DOHH2 (cell line): ENCODE measurements around the gene QRFP.

Source experiments
- H3F3A ChIP-seq: fragments of 200-600 bp; sonication (generic), shearing (Covaris generic); 2 replicates; pipeline ENCODE4 v1.6.0; 2016; ENCODE audit warnings: antibody characterized with exemption, mild to moderate bottlenecking; ENCODE audit not compliant: control insufficient read depth, insufficient read depth
- H3K27ac ChIP-seq: fragments of 200-600 bp; sonication (generic); 2 replicates; pipeline ENCODE4 v1.5.1; 2014; ENCODE audit warnings: low read depth, mild to moderate bottlenecking, low read length, moderate library complexity
- H3K27me3 ChIP-seq: fragments of 200-600 bp; sonication (generic); 2 replicates; pipeline ENCODE4 v1.6.1; 2014; ENCODE audit warnings: mild to moderate bottlenecking, low read length, mixed read lengths; ENCODE audit not compliant: control insufficient read depth
- H3K36me3 ChIP-seq: fragments of 200-600 bp; sonication (generic); 2 replicates; pipeline ENCODE4 v1.6.1; 2014; ENCODE audit warnings: mild to moderate bottlenecking, low read length, moderate library complexity, mixed read lengths; ENCODE audit not compliant: control insufficient read depth
- H3K4me1 ChIP-seq: fragments of 200-600 bp; sonication (generic); 2 replicates; pipeline ENCODE4 v1.6.1; 2014; ENCODE audit warnings: mild to moderate bottlenecking, low read length, mixed read lengths; ENCODE audit not compliant: control insufficient read depth
- H3K4me2 ChIP-seq: fragments of 200-600 bp; sonication (generic); 2 replicates; pipeline ENCODE4 v1.6.0; 2014; ENCODE audit warnings: mild to moderate bottlenecking, low read length, moderate library complexity
- H3K4me3 ChIP-seq: fragments of 200-600 bp; sonication (generic); 2 replicates; pipeline ENCODE4 v1.5.1; 2014; ENCODE audit warnings: mild to moderate bottlenecking, low read length, mixed read lengths
- H3K79me2 ChIP-seq: fragments of 200-600 bp; sonication (generic); 2 replicates; pipeline ENCODE4 v1.6.1; 2014; ENCODE audit warnings: mild to moderate bottlenecking, low read length, mixed read lengths; ENCODE audit not compliant: control insufficient read depth
- H3K9me2 ChIP-seq: fragments of 200-600 bp; sonication (generic); replicated peaks from 2 replicates; pipeline ENCODE4 v1.6.1; 2014; ENCODE audit warnings: mild to moderate bottlenecking, low read length, mixed read lengths; ENCODE audit not compliant: control insufficient read depth
- H3K9me3 ChIP-seq: fragments of 200-600 bp; sonication (generic); 2 replicates; pipeline ENCODE4 v1.6.1; 2014; ENCODE audit warnings: antibody characterized with exemption, low read length, mixed read lengths; ENCODE audit not compliant: control insufficient read depth, insufficient read depth
- H4K20me1 ChIP-seq: fragments of 200-600 bp; sonication (generic); 2 replicates; pipeline ENCODE4 v1.6.0; 2014; ENCODE audit warnings: low read depth, mild to moderate bottlenecking, antibody characterized with exemption, low read length, moderate library complexity; ENCODE audit not compliant: control insufficient read depth, insufficient read depth
- CTCF ChIP-seq: fragments of 200-600 bp; sonication (generic); IDR thresholded peaks from one replicate; pipeline ENCODE4 v1.5.1; 2014; ENCODE audit warnings: antibody characterized with exemption, mild to moderate bottlenecking, low read depth, low read length; ENCODE audit not compliant: poor library complexity, severe bottlenecking
- EZH2phosphoT487 ChIP-seq: fragments of 200-600 bp; sonication (generic); IDR thresholded peaks from 2 replicates; pipeline ENCODE4 v1.6.1; 2017; ENCODE audit warnings: borderline replicate concordance, mild to moderate bottlenecking, antibody characterized with exemption, low read length, moderate library complexity, mixed read lengths

Gene QRFP

GRCh38 chr9:130922893-130923610, 26.4 kb upstream of the QRFP start:
- H3K27me3 ChIP-seq: no peaks in the 10 kb centered on the region; the same call in 1 of the 2 replicates
- no peaks in the 10 kb centered on the region for H3K9me3 ChIP-seq
- H3K27ac ChIP-seq: no peak overlapping the region
- TF ChIP-seq EZH2phosphoT487: no peak
- TF ChIP-seq CTCF: no peak
- peaks cover 21% of the 10 kb centered on the region for H3K4me1 ChIP-seq
- no peaks in the 10 kb centered on the region for H4K20me1 ChIP-seq
- no peaks in the 10 kb centered on the region for H3K79me2 ChIP-seq
- H3K4me2 ChIP-seq: no peak overlapping the region
- H3K36me3 ChIP-seq: no peaks in the 10 kb centered on the region
- H3K4me3 ChIP-seq: no peak overlapping the region
- no peaks in the 10 kb centered on the region for H3F3A ChIP-seq
- H3K9me2 ChIP-seq: no peaks in the 10 kb centered on the region

- no peaks in the 10 kb centered on the region for H3F3A ChIP-seq
- TF ChIP-seq EZH2phosphoT487: no peak
- no peak for TF ChIP-seq CTCF
- H3K4me2 ChIP-seq: no peak overlapping the region
- H3K9me3 ChIP-seq: no peaks in the 10 kb centered on the region
- H3K9me2 ChIP-seq: no peaks in the 10 kb centered on the region
- H3K36me3 ChIP-seq: no peaks in the 10 kb centered on the region
- H3K27me3 ChIP-seq: no peaks in the 10 kb centered on the region; the same call in 1 of the 2 replicates
- no peak overlapping the region for H3K4me3 ChIP-seq
- H3K4me1 ChIP-seq: peaks cover 12% of the 10 kb centered on the region
- no peaks in the 10 kb centered on the region for H3K79me2 ChIP-seq
- no peak overlapping the region for H3K27ac ChIP-seq
- H4K20me1 ChIP-seq: no peaks in the 10 kb centered on the region
These were observed 25.6 kb upstream of the QRFP start for GRCh38 chr9:130921989-130922892.

- H4K20me1 ChIP-seq: no peaks in the 10 kb centered on the region
- H3K27me3 ChIP-seq: no peaks in the 10 kb centered on the region; the same call in 1 of the 2 replicates
These were observed 24.8 kb upstream of the QRFP start for GRCh38 chr9:130921300-130921988.

More at GRCh38 chr9:130921300-130921988, 24.8 kb upstream of the QRFP start:
- H3K79me2 ChIP-seq: no peaks in the 10 kb centered on the region
- no peaks in the 10 kb centered on the region for H3K36me3 ChIP-seq
- H3K4me1 ChIP-seq: peaks cover 9% of the 10 kb centered on the region
- H3K9me2 ChIP-seq: no peaks in the 10 kb centered on the region
- TF ChIP-seq EZH2phosphoT487: no peak
- no peak for TF ChIP-seq CTCF
- H3K4me3 ChIP-seq: no peak overlapping the region
- H3K27ac ChIP-seq: no peak overlapping the region
- no peaks in the 10 kb centered on the region for H3K9me3 ChIP-seq
- H3F3A ChIP-seq: no peaks in the 10 kb centered on the region
- H3K4me2 ChIP-seq: no peak overlapping the region
